CD4-positive, alpha-beta T cell treated with Interleukin-6 at 100 ng/mL for 8 hours (primary cell): Measurements from ENCODE around the gene HSD17B12.

Experiments
- DNase-seq: peaks from one replicate; pipeline ENCODE4 v3.0.0-alpha.2; 2020; ENCODE audit warnings: mixed read lengths, low spot score

The HSD17B12 gene

DNA sequence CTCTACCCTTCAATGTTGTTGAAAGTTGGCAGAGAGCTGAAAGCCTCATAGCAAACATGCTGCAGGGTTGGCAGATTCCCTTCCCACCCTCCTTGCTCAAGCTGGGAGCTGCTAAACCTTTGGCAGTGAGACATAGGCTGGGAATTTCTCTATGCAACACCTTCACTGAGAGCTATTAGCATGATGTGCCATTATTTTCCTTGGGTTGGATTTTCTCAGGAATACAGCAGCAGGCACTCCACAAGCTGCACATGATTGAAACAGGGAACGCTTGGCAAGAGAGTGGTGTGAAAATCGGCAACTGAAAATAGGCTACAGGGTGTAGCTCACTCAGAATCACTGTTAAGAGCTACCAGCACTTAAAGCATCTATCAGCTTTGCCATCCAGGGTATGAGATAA is 190.5 kb downstream of the HSD17B12 start:
- no peak for DNase-seq

DNA sequence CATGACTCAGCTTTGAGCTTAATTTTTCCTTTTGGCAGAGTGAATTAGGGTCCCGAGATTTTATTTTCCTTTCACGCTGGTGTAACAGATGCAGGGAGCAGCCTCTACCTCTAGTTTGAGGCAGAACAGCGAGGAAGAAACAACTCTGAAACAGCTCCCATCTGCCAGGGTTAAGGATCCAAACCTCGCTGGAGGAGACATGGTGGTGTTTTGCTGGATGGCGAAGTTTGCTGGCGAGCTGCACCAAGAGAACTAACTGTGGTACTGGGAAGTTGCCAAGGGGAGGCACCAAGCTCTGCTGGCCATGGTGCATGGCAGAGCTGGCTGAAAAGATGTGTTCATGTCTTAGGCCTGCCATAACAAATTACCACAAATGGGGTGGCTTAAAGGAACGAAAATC is 192.5 kb downstream of the HSD17B12 start:
- DNase-seq, result no peak

DNA sequence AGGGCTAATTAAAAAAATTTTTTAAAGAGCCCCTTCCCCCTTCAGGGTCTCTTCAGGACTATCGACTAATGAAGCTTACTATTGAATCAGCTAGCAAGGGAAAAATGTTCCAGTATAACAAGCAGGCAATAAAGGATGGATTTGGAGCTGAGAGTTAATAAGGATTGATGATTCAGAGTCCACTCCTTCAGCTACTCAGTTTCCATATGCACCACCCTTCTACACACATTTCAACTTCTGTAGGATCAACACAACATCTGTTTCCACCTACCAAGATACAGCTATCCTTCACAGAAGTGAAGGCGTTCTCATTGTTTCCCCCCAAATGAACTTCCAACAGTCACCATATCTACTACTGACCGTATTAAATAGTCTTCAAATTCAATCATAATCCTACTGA is 193.5 kb downstream of the HSD17B12 start:
- no peak for DNase-seq

DNA sequence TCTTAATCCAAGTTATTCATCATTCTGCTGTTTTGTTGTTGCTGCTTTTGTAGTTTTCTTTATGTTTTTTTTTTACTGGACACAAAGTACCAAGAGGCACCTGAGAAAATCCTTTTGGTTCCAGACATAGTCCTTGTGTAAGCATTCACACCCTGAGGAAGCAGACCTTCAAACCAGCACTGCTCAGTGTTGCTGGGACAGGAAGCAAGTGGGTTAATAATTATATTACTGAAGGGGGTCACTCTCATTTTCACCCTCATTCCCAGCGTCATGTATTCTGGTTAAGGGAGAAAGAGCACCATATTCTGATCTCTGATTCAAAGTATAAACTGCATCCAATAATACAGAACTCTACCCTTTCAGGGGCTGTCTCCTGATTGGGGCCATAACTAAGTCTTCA is 194.2 kb downstream of the HSD17B12 start:
- no peak for DNase-seq

DNA sequence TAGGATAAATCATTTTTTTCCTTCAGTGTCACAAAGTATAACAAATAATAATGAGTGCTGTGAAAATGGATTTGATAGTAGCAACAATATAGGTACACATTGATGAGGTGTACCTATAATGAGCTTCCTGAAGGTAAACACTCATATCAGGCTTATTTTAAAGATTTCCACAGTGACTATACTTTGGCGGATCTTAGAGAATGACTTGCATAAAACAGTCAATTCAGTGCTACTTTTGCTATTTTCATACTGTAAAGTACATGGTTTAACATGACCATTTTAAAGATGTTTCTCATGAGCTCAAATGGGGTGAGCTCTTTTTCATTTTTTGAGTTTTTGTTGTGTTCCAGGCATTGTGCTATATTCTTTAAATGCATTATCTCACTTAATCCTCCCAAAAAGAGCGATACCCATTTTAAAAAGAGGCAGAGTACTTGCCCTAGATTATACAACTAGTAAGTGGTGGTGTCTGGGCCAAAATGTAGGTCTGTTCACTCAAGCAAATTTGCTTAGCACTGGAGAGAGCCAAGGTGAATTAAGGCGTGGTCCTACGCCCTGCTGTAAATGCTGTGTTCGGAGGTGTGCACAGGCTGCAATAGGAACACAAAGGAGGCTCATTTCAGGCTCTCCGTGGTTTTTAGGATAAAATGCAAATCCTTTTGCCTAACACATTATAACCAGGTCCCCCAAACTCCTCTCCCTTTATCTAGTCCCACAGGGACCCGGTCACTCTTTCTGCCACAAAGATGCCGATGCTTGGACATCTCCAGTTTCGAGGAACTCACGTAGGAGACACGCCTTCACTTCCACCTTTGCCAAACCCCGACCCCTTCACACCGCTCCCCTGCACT is 199.5 kb downstream of the HSD17B12 start:
- no peak for DNase-seq

DNA sequence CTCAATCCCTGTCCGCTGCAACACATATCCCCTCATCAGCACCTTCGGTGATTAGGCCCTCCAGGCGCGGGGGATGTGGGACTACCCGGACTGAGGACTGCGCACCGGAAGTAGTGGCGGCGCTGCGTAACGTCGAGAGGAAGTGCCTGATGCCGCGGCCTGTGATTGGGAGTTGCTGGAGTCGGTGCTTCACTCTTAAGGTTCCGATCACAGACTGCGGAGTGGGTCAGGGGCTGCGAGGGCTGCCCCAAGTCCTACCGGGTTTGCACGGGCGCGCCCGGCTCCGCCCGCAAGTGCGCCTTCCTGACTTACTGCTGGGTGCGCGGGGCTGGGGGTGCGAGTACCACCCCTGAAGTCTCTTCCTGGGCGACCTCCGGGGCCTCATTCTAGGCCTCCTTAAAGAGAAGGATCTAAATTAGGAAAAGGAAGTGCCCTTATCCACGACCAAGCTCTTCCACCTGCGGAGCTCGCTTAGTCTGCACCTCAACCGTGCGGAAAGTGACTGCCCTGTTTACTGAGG is 200.2 kb downstream of the HSD17B12 start, which contains the start of gene ALKBH3:
ALKBH3 (plus strand) TSS at position 192 of the 520 bp plus-strand sequence. CDS start 1,822 bp downstream, outside the sequence.
- DNase-seq, result peak; percentile 89

DNA sequence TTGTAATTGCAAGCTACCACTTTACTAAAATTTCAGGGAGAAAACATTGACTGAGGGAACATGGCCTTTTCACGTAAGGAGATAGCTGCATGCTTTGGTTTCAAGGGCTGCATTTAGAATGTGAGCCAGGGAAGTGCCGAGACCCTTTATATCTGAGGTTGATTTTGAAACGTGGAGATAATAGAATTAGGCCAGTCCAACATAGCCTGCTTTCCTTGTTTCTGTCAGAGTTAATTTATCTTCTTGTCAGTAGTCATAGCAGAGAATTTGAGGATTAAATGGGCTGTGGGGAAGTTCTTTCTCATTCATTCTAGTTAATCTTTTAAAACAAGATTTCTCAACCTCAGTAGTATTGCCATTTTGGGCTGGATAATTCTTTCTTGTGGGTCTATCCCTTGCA is 212.3 kb downstream of the HSD17B12 start:
- no peak for DNase-seq

DNA sequence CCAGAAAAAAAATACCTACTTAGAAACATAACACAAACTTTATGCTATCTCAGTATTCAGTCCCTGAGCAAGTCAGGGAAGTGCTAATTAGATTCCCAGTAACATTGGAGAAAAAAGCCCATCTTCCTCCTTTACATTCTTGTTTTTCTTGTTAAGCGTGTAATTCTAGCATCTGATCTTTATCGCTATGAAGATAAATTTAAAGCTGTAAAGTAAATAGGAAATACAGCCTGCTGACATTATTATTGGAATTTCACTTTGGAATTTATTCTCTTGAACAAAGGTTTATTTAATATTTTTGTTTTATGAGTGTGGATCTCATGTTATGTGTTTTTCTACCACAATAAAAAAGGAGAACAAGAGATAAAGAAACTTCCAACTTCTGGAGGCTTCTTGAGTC is 214.0 kb downstream of the HSD17B12 start:
- no peak for DNase-seq

DNA sequence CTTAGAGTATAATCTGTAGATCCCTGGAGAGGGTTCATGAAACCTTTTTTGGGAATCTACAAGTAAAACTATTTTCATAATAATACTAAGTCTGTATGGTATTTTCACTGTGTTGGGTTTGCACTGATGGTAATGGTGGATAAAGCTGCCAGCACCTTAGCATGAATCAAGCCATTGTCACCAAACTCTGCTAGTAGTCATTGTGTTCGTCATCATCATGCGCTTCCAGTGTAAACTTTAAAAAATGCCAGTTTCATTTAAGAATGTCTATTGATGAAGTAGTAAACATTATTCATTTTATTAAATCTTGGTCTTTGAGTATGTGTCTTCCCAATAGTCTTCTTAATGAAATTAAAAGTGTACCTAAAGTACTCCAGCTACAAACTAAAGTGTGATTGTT is 215.1 kb downstream of the HSD17B12 start:
- no peak for DNase-seq

DNA sequence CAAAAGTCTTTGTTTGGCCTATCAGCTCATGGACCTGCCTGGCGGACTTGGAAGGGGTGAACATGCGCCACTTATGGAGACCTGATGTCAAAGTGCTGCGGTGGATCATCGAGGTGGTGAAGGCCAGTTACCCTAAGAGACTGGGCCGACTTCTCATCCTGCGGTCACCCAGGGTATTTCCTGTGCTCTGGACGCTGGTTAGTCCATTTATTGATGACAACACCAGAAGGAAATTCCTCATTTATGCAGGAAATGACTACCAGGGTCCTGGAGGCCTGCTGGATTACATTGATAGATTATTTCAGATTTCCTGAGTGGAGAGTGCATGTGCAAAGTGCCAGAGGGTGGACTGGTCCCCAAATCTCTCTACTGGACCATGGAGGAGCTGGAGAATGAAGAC is 218.0 kb downstream of the HSD17B12 start:
- DNase-seq, result no peak

DNA sequence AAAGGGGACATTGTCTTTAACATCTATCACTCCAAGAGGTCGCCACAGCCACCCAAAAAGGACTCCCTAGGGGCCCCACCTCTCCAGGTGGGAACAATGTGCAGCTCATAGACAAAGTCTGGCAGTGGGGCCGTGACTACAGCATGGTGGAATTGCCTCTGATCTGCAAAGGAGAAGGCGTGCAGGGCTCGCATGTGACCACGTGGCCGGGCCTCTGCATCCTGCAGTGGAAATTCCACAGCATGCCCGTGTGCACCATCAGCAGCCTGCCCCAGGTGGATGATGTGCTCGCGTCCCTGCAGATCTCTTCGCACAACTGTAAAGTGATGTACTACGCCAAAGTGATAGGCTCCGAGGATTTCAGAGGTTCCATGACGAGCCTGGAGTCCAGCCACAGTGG is 218.6 kb downstream of the HSD17B12 start:
- DNase-seq, result no peak

DNA sequence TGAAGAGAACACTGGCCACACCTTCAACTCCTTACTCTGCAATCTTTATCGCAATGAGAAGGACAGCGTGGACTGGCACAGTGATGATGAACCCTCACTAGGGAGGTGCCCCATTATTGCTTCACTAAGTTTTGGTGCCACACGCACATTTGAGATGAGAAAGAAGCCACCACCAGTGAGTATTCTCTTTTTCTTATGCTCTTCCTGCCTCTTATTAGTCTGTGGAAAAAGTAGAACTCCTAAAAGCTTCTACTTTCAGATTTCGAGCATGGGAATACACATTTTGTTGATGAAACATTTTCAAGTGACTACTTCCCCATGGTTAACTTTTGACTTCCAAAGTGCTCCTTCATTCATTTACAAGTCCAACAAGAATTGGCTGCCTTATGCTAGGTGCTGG is 221.0 kb downstream of the HSD17B12 start:
- DNase-seq, result no peak

DNA sequence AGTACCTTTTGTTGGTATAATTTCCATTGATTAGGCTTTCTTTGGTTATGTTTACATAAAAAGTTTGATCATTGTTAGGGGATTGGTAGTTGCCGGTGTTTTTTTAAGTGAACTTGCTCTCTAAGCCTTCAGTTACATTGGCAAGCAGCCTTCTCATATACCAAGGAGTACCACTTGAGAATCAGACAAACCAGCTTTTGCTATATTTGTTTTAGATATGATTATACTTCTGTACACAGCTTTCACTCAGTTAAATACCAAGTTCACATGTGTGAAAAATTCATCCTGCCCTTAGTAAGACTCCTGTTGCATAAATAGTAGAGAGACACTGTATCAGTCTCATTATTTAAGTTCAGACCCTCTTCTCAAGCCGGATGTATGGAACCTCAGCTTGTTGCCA is 222.5 kb downstream of the HSD17B12 start:
- no peak for DNase-seq

DNA sequence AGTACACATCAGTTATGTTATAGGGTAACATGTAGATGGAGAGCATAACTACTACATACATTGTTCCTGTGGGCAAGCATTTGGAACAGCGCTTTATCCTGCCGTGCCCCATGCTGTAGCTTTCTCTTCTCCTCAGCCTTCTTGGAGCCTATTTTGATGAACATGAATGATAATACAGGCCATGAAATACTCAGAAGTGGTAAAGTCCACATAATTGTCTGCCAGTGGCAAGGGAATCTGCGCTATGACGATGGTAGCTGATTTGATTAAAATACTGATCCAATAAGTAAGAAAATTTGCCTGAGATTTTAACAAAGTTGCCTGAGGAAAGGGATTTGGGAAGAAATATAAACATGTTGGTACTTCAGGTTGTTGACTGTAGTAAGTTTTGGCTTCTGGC is 223.4 kb downstream of the HSD17B12 start:
- no peak for DNase-seq

DNA sequence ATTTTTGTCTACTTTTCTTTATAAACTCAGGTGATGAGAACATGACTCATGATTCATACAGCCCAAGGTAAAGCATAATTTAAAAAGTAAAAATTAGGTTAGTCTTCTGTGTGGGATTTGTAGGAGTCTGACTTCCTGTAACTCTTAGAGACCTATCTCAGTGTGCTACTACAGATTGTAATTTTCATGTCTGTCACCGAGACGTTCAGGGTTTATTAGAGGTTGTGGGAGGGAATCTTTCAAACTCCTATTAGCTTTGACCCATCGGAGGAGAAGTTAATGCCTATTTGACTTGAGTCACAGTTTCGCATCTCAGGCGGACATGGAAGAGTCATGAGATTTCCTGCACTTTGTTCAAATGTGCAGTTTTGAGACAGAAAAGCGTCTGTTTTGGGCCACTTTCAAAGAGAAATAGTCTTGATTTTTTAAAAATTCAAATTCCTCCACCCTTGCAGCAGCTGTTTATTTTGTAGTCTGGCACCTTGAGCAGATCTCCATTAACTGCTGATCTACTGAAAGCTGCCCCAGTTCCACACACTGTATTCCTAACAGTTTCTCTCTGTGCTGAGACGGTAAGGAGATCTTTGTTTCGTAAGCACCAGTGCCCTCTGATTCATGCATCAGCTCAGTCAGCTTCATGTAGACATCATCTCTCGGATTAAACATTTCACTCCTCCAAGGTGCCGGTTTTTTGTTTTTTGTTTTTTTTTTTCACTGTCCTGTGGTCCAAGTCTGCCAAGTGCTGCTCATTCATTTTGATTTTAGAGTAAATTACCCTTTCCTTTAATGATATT is 224.4 kb downstream of the HSD17B12 start:
- no peak for DNase-seq

DNA sequence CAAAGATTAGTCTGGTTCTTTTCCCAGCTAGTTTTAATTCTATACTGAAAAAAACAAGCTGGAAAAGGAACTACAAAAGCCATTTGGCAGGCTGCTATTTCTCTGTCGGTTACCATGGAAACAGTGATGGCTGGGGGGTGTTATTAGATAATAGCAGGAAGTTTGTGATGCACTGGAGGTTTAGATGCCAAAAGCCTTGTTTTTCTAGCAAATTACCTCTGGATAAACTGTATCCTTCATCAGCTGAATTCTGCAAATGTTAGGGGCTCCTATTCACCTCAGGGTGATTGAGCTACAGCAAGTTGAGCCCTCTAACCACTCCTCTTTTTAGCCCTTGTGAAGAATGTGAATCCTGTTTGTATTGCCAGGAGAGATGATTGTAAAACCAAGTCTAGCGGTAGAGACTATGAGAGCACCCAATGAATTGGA is 225.3 kb downstream of the HSD17B12 start:
- DNase-seq, result no peak
